GOT3 (cell line): ENCODE data around the gene DUSP7.

Experiments
- DNase-seq: peaks from one replicate; lab custom pipeline; 2025; ENCODE audit warnings: mixed read lengths; lab: John Stamatoyannopoulos, UW

The DUSP7 gene

GRCh38 chr3:52026041-52026440 is 30.3 kb downstream of the DUSP7 start:
- no peak for DNase-seq

- no peak for DNase-seq
Measured at GRCh38 chr3:52025453-52025852, 30.9 kb downstream of the DUSP7 start.

GRCh38 chr3:52024765-52025452 is 31.5 kb downstream of the DUSP7 start:
- DNase-seq, result no peak

- DNase-seq, result no peak
Measured at GRCh38 chr3:52023860-52024764, 32.3 kb downstream of the DUSP7 start.

- DNase-seq, result no peak
Measured at GRCh38 chr3:52023101-52023770, 33.1 kb downstream of the DUSP7 start.

- DNase-seq, result no peak
Measured at GRCh38 chr3:52022323-52023100, 33.9 kb downstream of the DUSP7 start.

GRCh38 chr3:52021489-52022268 is 34.7 kb downstream of the DUSP7 start:
- DNase-seq, result no peak

GRCh38 chr3:52020796-52021195 is 35.6 kb downstream of the DUSP7 start:
- DNase-seq, result no peak

- no peak for DNase-seq
Measured at GRCh38 chr3:52019352-52020080, 36.9 kb downstream of the DUSP7 start.

GRCh38 chr3:52018319-52019000 is 37.9 kb downstream of the DUSP7 start:
- no peak for DNase-seq

- DNase-seq, result no peak
Measured at GRCh38 chr3:52017586-52017985, 38.8 kb downstream of the DUSP7 start.

- no peak for DNase-seq
Measured at GRCh38 chr3:52015438-52016228, 40.7 kb downstream of the DUSP7 start.

GRCh38 chr3:52014613-52015012 is 41.8 kb downstream of the DUSP7 start:
- DNase-seq, result no peak

GRCh38 chr3:52013802-52014598 is 42.4 kb downstream of the DUSP7 start:
- DNase-seq, result no peak

GRCh38 chr3:52012699-52013098 is 43.7 kb downstream of the DUSP7 start:
- DNase-seq, result no peak

GRCh38 chr3:52010431-52010830 is 45.9 kb downstream of the DUSP7 start:
- DNase-seq, result no peak

GRCh38 chr3:52007291-52007690 is 49.1 kb downstream of the DUSP7 start:
- DNase-seq, result no peak

GRCh38 chr3:52006820-52007133 is 49.6 kb downstream of the DUSP7 start:
- no peak for DNase-seq
